SK-N-MC (cell line): ENCODE measurements around the gene WFIKKN1.

ENCODE experiments used
- DNase-seq: peaks from one replicate; pipeline ENCODE4 v3.0.0-alpha.2; 2011; ENCODE audit warnings: low read depth, low spot score
- H3K27ac ChIP-seq: fragments of 200-600 bp; sonication (generic); 2 replicates; pipeline ENCODE4 v1.5.1; 2016; ENCODE audit warnings: mixed run types
- H3K36me3 ChIP-seq: fragments of 200-600 bp; sonication (generic); 2 replicates; pipeline ENCODE4 v1.6.1; 2017; ENCODE audit warnings: antibody characterized with exemption, low read length, mixed read lengths; ENCODE audit not compliant: insufficient read depth
- H3K4me3 ChIP-seq: fragments of 200-600 bp; sonication (generic); 2 replicates; pipeline ENCODE4 v1.5.1; 2016
- H3K9ac ChIP-seq: fragments of 200-600 bp; sonication (generic); 2 replicates; pipeline ENCODE4 v1.8.0; 2017; ENCODE audit warnings: mixed run types, mixed read lengths; ENCODE audit not compliant: insufficient read length
- H3K9me3 ChIP-seq: fragments of 200-600 bp; sonication (generic); 2 replicates; pipeline ENCODE4 v1.6.1; 2017; ENCODE audit warnings: low read depth, mild to moderate bottlenecking, antibody characterized with exemption, low read length, moderate library complexity, mixed read lengths
- EZH2 ChIP-seq: fragments of 200-600 bp; sonication (generic); IDR thresholded peaks from one replicate; pipeline ENCODE4 v1.6.1; 2017; ENCODE audit warnings: antibody characterized with exemption
- FOXP2 ChIP-seq: optimal IDR thresholded peaks from 2 replicates; pipeline ENCODE3; 2011; ENCODE audit warnings: mild to moderate bottlenecking, moderate library complexity; ENCODE audit not compliant: insufficient read depth; ENCODE audit errors: extremely low read length, control extremely low read depth
- POLR2AphosphoS5 ChIP-seq: IDR thresholded peaks from 2 replicates; pipeline ENCODE4 v1.6.1; 2012; ENCODE audit warnings: mild to moderate bottlenecking, low read depth, low read length, borderline replicate concordance

The WFIKKN1 gene

GRCh38 chr16:652454-653305 lies 21.9 kb downstream of the WFIKKN1 start:
- no peak for TF ChIP-seq FOXP2
- no peak for TF ChIP-seq POLR2AphosphoS5
- no peak for TF ChIP-seq EZH2
- Histone ChIP-seq H3K27ac (no peak overlapping the region), H3K36me3 (no peaks in the 10 kb centered on the region; the same call in 1 of the 2 replicates), H3K9ac (no peak overlapping the region), H3K9me3 (no peaks in the 10 kb centered on the region), H3K4me3 (no peak overlapping the region)
- no peak for DNase-seq

- H3K36me3 ChIP-seq = no peaks in the 10 kb centered on the region; the same call in 1 of the 2 replicates
- H3K27ac ChIP-seq = no peak overlapping the region
- no peaks in the 10 kb centered on the region for H3K9me3 ChIP-seq
- H3K4me3 ChIP-seq = no peak overlapping the region
- TF ChIP-seq FOXP2 = no peak
- no peak for TF ChIP-seq EZH2
- TF ChIP-seq POLR2AphosphoS5 = no peak
- no peak for DNase-seq
- H3K9ac ChIP-seq = no peak overlapping the region
These were observed 23.2 kb downstream of the WFIKKN1 start for GRCh38 chr16:654034-654433.

- Histone ChIP-seq H3K9me3 (no peaks in the 10 kb centered on the region), H3K36me3 (no peaks in the 10 kb centered on the region; the same call in 1 of the 2 replicates), H3K9ac (no peak overlapping the region), H3K4me3 (no peak overlapping the region), H3K27ac (no peak overlapping the region)
- TF ChIP-seq FOXP2 (no peak), POLR2AphosphoS5 (no peak), EZH2 (no peak)
- DNase-seq = no peak
These were observed 26.7 kb downstream of the WFIKKN1 start for GRCh38 chr16:657487-657886.

GRCh38 chr16:658679-659571 lies 28.1 kb downstream of the WFIKKN1 start:
- no peaks in the 10 kb centered on the region; the same call in 1 of the 2 replicates for H3K36me3 ChIP-seq
- no peak overlapping the region for H3K9ac ChIP-seq
- H3K9me3 ChIP-seq = no peaks in the 10 kb centered on the region
- TF ChIP-seq POLR2AphosphoS5 = no peak
- no peak for DNase-seq
- H3K27ac ChIP-seq = no peak overlapping the region
- H3K4me3 ChIP-seq = no peak overlapping the region

GRCh38 chr16:659618-660017 lies 28.8 kb downstream of the WFIKKN1 start:
- Histone ChIP-seq H3K4me3 (no peak overlapping the region), H3K9ac (no peak overlapping the region), H3K9me3 (no peaks in the 10 kb centered on the region), H3K36me3 (no peaks in the 10 kb centered on the region; the same call in 1 of the 2 replicates), H3K27ac (no peak overlapping the region)
- DNase-seq = no peak
- TF ChIP-seq POLR2AphosphoS5 (no peak), FOXP2 (no peak), EZH2 (no peak)

- H3K36me3 ChIP-seq = no peaks in the 10 kb centered on the region; the same call in 1 of the 2 replicates
- no peaks in the 10 kb centered on the region for H3K9me3 ChIP-seq
- no peak overlapping the region for H3K4me3 ChIP-seq
These were observed 29.3 kb downstream of the WFIKKN1 start for GRCh38 chr16:660132-660458.

GRCh38 chr16:660459-661183 lies 29.8 kb downstream of the WFIKKN1 start:
- no peak overlapping the region for H3K27ac ChIP-seq
- TF ChIP-seq POLR2AphosphoS5 (no peak), EZH2 (no peak), FOXP2 (no peak)
- DNase-seq = no peak
- no peak overlapping the region for H3K4me3 ChIP-seq
- peak overlapping the region; percentile 26 for H3K9ac ChIP-seq
- no peaks in the 10 kb centered on the region; the same call in 1 of the 2 replicates for H3K36me3 ChIP-seq
- no peaks in the 10 kb centered on the region for H3K9me3 ChIP-seq

More at GRCh38 chr16:660132-660458, 29.3 kb downstream of the WFIKKN1 start:
- H3K9ac ChIP-seq = no peak overlapping the region
- H3K27ac ChIP-seq = no peak overlapping the region
- no peak for DNase-seq
- TF ChIP-seq FOXP2 (no peak), POLR2AphosphoS5 (no peak), EZH2 (no peak)
